ENCODE results near the gene GK.
"Not testable (repeated sequence)": the region's sequence is repeated elsewhere in the genome, so short reads cannot be mapped to it uniquely, and the experiment has no call there.

GK gene

DNA sequence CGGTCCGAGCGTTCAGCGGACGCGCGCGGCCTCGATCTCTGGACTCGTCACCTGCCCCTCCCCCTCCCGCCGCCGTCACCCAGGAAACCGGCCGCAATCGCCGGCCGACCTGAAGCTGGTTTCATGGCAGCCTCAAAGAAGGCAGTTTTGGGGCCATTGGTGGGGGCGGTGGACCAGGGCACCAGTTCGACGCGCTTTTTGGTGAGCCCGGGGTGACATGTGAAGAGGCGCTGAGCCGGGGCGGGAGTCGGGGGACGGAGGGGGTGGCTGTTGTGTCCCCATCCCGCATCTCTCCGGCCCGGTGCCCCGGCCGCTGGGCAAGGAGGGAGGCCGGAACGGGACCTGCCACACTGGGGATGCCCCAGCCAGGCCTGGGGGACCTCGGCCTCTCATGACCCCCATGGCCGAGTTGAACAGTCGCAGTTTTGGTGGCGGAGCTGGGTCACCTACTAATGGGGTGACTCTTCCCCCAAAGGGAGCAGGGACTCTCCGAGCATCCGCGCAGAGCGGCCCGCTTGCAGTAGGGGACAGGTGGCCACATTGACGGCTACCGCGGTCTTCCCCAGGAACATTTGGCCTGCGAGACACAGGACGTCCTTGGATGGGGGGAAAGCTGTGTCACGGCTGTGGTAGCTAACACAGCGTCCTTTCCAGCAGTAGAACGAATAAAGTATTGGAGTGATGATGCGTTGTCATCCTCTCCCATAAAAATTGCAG, at the start of gene GK:
TSS of gene GK (plus strand) at position 9 of the 717 bp plus-strand sequence. CDS start at position 124, 115 bp downstream.
- no peak for DNase-seq (ENCODE audit: low spot score)

- no peak for DNase-seq (ENCODE audit: low spot score)
These were observed 46.1 kb upstream of the GK start for GRCh38 chrX:30607155-30607554.

- no peak for DNase-seq (ENCODE audit: low spot score)
These were observed 43.2 kb upstream of the GK start for GRCh38 chrX:30610026-30610425.

- DNase-seq (ENCODE audit: low spot score), result no peak
These were observed 41.0 kb upstream of the GK start for GRCh38 chrX:30612250-30612655.

GRCh38 chrX:30613721-30614120, 39.5 kb upstream of the GK start:
- DNase-seq (ENCODE audit: low spot score), result no peak

DNA sequence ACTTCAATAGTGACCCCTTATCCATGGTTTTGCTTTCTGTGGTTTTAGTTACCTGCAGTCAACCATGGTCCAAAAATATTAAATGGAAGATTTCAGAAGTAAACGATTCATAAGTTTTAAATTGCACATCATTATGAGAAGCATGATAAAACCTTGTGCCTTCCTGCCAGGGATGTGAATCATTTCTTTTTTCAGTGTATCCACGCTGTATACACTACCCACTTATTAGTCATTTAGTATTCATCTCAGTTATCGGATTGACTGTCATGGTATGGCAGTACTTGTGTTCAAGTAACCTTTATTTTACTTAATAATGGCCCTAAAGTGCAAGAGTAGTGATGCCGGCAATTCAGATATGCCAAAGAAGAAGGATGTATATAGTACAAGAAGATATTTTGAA, 38.0 kb upstream of the GK start:
- DNase-seq (ENCODE audit: low spot score), result no peak

DNA sequence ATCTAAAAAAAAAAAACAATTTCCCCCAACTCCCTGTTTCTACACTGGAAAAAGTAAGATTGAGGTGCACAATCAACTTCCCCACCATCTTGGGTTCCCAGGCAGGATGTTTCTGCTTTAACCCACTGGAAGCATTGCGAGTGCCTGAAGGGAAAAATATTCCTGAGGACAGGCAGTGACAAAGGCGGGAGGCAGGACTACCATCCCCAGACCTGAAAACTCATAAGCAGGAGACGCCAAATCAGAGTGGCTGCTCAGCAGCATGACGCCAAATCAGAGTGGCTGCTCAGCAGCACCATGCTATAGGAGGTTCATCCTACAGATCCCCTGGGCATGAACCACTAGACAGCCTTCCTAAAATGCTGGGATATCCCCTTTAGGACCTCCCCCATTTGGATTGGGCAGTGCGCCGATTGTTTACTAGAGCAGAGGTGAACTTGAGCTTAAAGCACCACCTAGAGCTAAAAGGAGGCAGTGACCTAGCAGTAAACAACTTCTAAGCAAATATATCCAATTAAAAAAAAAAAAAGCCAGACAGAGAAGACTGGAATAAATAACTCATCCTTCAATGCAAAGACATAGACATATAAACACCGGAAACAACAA, 35.0 kb upstream of the GK start:
- no peak for DNase-seq (ENCODE audit: low spot score)

GRCh38 chrX:30620125-30620524, 33.1 kb upstream of the GK start:
- no peak for DNase-seq (ENCODE audit: low spot score)

DNA sequence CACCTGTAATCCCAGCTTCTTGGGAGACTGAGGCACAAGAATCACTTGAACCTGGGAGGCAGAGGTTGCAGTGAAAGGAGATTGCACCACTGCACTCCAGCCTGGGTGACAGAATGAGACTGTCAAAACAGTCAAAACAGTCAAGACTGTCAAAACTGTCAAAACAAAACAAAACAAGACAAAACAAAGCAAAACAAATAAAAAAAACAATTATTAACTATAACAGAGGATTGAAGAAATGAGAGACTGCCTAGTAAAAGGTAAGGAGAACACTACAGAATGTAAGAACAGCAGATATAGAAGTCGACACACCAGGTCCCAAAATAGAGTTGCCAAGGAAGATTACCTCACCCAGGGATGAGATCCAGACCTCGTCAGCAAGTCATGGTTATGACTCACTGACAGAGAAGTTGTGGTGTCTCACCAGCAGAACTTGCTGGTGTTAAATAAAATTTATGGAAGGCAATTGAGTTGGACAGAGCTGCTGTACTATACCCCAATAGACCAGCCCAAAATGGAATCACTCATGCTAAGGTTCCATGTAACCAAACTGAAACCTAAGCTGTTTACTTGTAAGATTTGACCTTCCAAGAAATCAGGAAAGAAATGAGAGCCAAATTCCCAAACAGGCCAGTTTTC, 32.1 kb upstream of the GK start:
- peak; percentile 5 for DNase-seq (ENCODE audit: low spot score)

- no peak for DNase-seq (ENCODE audit: low spot score)
These were observed 30.9 kb upstream of the GK start for GRCh38 chrX:30622361-30622760.

- no peak for DNase-seq (ENCODE audit: low spot score)
These were observed 26.8 kb upstream of the GK start for GRCh38 chrX:30626402-30626801.

- DNase-seq (ENCODE audit: low spot score), result peak; percentile 40
These were observed 25.2 kb upstream of the GK start for GRCh38 chrX:30627818-30628652.

DNA sequence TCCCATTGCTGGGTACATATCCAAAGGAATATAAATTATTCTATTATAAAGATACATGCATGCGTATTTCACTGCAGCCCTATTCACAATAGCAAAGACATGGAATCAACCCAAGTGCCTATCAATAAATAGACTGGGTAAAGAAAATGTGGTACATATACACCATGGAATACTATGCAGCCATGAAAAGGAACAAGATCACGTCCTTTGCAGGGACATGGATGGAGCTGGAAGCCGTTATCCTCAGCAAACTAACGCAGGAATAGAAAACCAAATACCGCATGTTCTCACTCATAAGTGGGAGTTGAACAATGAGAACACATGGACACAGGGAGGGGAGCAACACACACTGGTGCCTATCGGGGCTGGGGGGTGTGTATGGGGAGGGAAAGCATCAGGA, 19.2 kb upstream of the GK start:
- DNase-seq (ENCODE audit: low spot score), result not testable (repeated sequence)

- DNase-seq (ENCODE audit: low spot score), result peak; percentile 13
These were observed 17.6 kb upstream of the GK start for GRCh38 chrX:30635630-30636029.

GRCh38 chrX:30637874-30638815, 15.1 kb upstream of the GK start:
- DNase-seq (ENCODE audit: low spot score), result no peak

GRCh38 chrX:30639702-30640101, 13.5 kb upstream of the GK start:
- not testable (repeated sequence) for DNase-seq (ENCODE audit: low spot score)

- no peak for DNase-seq (ENCODE audit: low spot score)
These were observed 10.6 kb upstream of the GK start for GRCh38 chrX:30642642-30643041.

DNA sequence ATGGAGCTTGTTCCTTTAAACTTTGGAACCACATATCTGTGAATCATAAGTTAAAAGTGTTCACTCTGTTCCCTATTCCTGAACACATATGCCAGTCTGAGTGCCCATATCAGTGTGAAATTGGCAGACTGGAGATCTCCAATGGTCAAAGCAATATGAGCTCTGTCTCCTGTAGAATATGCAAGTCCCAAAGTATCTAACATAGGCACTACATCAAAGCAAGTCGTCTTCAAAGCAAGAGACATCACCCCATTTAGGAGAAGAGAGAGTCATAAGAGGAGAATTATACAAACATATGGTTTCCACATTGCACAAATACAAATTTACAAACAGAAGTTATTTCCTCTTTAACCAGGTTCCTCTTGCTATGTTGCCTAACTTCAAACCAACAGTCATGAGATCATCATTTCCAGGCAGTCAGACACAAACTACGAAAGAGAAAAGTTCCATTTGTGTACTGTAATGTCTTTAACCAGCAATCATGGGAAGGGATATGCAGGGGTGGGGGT, 9.9 kb upstream of the GK start:
- no peak for DNase-seq (ENCODE audit: low spot score)

DNA sequence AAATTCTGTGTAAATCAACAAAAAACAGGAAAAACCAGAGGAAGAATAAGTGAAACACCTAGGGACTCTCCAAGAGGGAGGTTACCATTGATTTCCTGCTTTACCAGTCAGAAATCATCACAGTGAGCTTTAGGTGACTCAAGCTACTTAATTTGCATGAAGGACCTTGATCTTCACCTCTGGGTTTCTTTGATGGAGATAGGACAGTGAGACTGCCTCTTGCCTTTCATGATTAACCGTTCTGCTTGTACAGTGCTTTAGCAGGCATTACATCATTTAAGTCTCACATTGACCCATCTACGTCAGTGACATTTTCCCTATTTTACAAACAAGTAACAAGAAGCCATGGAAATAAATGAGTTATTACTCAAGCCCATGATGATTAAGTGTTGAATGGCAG, 3.4 kb upstream of the GK start:
- DNase-seq (ENCODE audit: low spot score), result no peak

- DNase-seq (ENCODE audit: low spot score), result peak; percentile 88
These were observed 452 bp upstream of the GK start for GRCh38 chrX:30652527-30653414.

Data from COLO829 (cell line).